Nephron (organoid): Measurements from ENCODE around the gene FAM50A.

ENCODE experiments used
- H3K27ac Mint-ChIP-seq, 3 experiments: 2 replicates each; pipeline ENCODE4 v1.8.0; 2020; ENCODE audit warnings: mixed read lengths in 3 of 3, mild to moderate bottlenecking in 2 of 3, moderate library complexity in 1 of 3
- H3K27me3 Mint-ChIP-seq: 2 replicates; pipeline ENCODE4 v1.8.0; 2021; ENCODE audit warnings: low read depth, mild to moderate bottlenecking, moderate library complexity, mixed read lengths
- H3K36me3 Mint-ChIP-seq: 2 replicates; pipeline ENCODE4 v1.8.0; 2020; ENCODE audit warnings: low read depth, mixed read lengths
- H3K4me1 Mint-ChIP-seq: 2 replicates; pipeline ENCODE4 v1.8.0; 2020; ENCODE audit warnings: mixed read lengths
- H3K4me3 Mint-ChIP-seq, 3 experiments: 2 replicates each; pipeline ENCODE4 v1.8.0; 2020; ENCODE audit warnings: mild to moderate bottlenecking in 3 of 3, mixed read lengths in 3 of 3, moderate library complexity in 2 of 3
- H3K9me3 Mint-ChIP-seq: 2 replicates; pipeline ENCODE4 v1.8.0; 2020; ENCODE audit warnings: mixed read lengths
- TF ChIP-seq, protein P1 (sequence below), 3 experiments: fragments of 200-600 bp; sonication (generic); IDR thresholded peaks; one replicate each; pipeline ENCODE4 v1.5.0; 2021; ENCODE audit warnings: antibody characterized with exemption in 3 of 3; ENCODE audit not compliant: unreplicated experiment in 3 of 3

Gene FAM50A

DNA sequence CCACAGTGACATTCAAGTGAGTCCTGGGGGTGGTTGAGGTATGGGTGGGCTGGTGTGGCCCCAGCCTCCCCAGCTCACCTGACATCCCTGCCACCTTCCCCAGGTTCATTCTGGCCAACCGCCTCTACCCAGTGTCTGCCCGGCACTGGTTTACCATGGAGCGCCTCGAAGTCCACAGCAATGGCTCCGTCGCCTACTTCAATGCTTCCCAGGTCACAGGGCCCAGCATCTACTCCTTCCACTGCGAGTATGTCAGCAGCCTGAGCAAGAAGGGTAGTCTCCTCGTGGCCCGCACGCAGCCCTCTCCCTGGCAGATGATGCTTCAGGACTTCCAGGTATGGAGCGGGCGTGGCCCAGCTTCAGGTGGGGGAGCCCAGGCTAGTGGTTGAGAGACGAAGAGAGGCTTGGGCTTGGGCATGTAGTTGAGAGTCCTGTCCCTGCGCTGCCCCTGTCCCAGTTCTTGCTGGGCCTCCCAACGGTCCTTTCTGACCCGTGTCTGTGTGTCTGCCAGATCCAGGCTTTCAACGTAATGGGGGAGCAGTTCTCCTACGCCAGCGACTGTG, 8.7 kb upstream of the FAM50A start:
- Mint-ChIP-seq H3K4me1 (peaks cover 17% of the 10 kb centered on the region), H3K9me3 (peaks cover 21% of the 10 kb centered on the region), H3K27me3 (no peaks in the 10 kb centered on the region), H3K4me3 (peak overlapping the region; percentile 10 to 80 (median 11)), H3K36me3 (peaks cover 45% of the 10 kb centered on the region), H3K27ac (peak overlapping the region in 1 of 3 experiments; percentile 20)
- TF ChIP-seq, protein P1, sequence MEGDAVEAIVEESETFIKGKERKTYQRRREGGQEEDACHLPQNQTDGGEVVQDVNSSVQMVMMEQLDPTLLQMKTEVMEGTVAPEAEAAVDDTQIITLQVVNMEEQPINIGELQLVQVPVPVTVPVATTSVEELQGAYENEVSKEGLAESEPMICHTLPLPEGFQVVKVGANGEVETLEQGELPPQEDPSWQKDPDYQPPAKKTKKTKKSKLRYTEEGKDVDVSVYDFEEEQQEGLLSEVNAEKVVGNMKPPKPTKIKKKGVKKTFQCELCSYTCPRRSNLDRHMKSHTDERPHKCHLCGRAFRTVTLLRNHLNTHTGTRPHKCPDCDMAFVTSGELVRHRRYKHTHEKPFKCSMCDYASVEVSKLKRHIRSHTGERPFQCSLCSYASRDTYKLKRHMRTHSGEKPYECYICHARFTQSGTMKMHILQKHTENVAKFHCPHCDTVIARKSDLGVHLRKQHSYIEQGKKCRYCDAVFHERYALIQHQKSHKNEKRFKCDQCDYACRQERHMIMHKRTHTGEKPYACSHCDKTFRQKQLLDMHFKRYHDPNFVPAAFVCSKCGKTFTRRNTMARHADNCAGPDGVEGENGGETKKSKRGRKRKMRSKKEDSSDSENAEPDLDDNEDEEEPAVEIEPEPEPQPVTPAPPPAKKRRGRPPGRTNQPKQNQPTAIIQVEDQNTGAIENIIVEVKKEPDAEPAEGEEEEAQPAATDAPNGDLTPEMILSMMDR (IDR thresholded peaks at IDR 0.05; ENCODE audit: unreplicated experiment in 3 of 3): no peak

DNA sequence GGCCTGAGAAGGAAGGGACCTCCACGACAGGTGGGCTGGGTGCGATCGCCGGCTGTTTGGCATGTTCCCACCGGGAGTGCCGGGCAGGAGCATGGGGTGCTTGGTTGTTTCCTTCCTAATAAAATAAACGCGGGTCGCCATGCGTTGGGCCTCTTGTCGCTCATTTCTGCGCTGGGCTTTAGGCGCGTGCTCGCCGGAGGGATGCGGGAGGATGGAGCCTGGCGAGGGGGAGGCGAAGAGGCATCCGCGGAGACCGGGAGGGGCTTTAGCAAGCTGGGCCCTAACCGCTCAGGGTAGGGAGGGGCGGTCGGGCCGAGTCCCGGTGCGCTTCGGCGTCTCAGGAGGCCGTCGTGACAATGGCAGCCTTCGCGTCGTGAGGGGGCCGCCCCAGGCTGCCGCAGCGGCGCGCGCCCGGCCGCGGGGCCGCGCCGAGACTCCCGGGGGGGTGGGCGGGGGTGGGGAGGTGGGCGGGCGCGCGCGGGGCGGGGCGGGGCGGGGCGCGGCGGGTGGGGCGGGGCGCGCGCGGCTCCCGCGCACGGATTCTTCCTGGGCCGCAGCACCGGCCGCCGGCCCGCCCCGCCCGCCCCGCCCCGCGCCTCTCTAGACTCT, 7.5 kb upstream of the FAM50A start:
- H3K27me3 Mint-ChIP-seq: no peaks in the 10 kb centered on the region
- peaks cover 11% of the 10 kb centered on the region for H3K4me1 Mint-ChIP-seq
- H3K4me3 Mint-ChIP-seq: peak overlapping the region; percentile 80 to 90 (median 83)
- peak overlapping the region; percentile 72 to 85 (median 84) for H3K27ac Mint-ChIP-seq
- H3K9me3 Mint-ChIP-seq: peaks cover 15% of the 10 kb centered on the region
- TF ChIP-seq, protein P1 (IDR thresholded peaks at IDR 0.05; ENCODE audit: unreplicated experiment in 3 of 3): no peak
- peaks cover 38% of the 10 kb centered on the region for H3K36me3 Mint-ChIP-seq

DNA sequence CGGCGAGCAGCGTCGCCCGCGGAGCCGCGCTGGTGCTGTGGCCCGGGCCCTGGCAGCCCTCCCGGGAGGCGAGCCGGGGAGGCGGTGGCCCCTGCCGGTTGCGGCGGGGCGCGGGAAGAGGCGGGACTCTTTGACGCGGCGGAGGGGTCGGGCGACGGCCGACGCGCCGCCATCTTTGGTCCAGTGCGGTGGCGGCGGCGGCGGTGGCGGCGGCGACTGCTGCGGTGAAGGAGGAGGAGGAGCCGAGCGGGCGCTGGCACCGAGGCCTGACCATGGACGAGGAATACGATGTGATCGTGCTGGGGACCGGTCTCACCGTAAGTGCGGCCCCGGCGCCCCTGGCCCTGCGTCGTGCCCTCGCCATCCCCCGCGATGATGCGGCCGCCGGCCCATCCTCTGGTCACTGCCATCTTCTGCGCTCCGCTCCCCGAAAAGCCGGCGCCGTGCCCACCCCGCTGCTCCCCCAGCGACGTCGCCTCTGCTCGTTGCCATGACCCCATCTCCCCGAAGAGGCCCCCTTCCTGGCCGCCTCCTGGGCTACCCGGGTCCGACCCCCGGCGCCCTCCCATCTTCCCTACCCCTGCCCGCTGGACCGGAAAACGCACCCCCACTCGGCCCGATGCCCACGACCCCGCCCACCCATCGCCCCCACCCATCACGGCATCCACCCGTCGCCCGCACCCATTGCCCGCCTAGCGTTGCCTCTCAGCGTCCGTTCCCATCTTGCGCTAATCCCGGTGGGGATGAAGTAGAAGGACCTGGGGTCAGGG, 6.8 kb upstream of the FAM50A start, which contains the start of gene GDI1:
GDI1 (plus strand) TSS at position 172 of the 770 bp plus-strand sequence; CDS start at position 273, 101 bp downstream.
- Mint-ChIP-seq H3K9me3 (peaks cover 15% of the 10 kb centered on the region), H3K27me3 (no peaks in the 10 kb centered on the region), H3K4me3 (peak within 1 kb of the TSS; percentile 92 to 95 (median 94)), H3K27ac (peak within 1 kb of the TSS; percentile 84 to 92 (median 85)), H3K36me3 (peaks cover 41% of the 10 kb centered on the region), H3K4me1 (peaks cover 11% of the 10 kb centered on the region)
- TF ChIP-seq, protein P1 (IDR thresholded peaks at IDR 0.05; ENCODE audit: unreplicated experiment in 3 of 3): no peak

DNA sequence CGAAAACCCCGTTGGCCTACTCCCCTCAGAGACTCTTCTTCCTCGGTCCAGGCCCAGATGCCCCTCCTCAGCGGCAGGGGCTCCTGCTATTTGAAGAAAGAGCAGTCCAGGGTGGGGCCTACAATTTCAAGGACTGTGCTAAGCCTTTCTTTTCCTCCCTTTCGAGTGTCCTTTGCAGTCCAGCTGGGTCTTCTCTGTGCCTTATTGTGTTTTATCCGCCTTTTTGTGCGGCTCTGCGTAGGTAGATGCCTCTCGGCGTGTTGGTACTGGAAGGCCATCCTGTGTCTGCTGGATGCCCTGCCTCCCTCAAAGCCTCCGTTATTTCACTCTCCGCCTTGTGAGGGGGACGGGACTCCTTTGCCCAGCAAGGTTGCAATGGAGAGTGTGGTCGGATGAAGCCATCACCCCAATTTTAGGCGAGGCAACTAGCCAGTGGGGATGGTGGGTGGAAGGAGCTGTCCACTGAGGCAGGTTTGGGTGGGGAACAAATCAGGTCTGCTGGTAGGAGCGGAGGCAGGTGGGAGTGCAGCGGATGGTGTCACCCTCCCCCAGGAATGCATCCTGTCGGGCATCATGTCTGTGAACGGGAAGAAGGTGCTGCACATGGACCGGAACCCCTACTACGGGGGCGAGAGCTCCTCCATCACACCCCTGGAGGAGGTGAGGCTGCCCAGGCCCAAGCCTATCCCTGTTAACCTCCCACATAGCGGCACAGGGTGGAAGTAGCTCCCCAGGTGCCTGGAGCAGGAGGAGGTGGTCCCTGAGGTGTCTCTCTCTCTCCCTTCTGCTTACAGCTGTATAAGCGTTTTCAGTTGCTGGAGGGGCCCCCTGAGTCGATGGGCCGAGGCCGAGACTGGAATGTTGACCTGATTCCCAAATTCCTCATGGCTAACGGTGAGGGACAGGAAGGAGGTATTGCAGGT, 5.7 kb upstream of the FAM50A start:
- Mint-ChIP-seq H3K9me3 (peaks cover 15% of the 10 kb centered on the region), H3K4me1 (peaks cover 11% of the 10 kb centered on the region), H3K27me3 (no peaks in the 10 kb centered on the region)

DNA sequence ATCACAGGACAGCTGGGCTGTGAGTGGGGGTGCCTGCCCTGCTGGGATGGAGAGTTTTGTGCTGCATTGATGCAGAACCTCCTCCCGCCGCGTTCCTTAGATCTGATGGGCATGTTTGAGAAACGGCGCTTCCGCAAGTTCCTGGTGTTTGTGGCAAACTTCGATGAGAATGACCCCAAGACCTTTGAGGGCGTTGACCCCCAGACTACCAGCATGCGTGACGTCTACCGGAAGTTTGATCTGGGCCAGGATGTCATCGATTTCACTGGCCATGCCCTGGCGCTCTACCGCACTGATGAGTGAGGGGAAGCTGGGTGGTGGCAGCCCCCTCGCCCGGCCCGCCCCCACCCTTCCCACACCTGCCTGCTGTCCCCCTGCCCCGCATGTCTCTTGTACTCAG, 4.1 kb upstream of the FAM50A start:
- peaks cover 15% of the 10 kb centered on the region for H3K9me3 Mint-ChIP-seq
- H3K27ac Mint-ChIP-seq: no peak overlapping the region
- H3K4me3 Mint-ChIP-seq: peak overlapping the region; percentile 41 to 57 (median 47)
- TF ChIP-seq, protein P1 (IDR thresholded peaks at IDR 0.05; ENCODE audit: unreplicated experiment in 3 of 3): no peak
- H3K36me3 Mint-ChIP-seq: peaks cover 27% of the 10 kb centered on the region
- peaks cover 11% of the 10 kb centered on the region for H3K4me1 Mint-ChIP-seq
- no peaks in the 10 kb centered on the region for H3K27me3 Mint-ChIP-seq

More for the DNA sequence above, 5.7 kb upstream of the FAM50A start:
- peak overlapping the region; percentile 92 to 95 (median 94) for H3K4me3 Mint-ChIP-seq
- TF ChIP-seq, protein P1 (IDR thresholded peaks at IDR 0.05; ENCODE audit: unreplicated experiment in 3 of 3): no peak
- peak overlapping the region; percentile 84 to 92 (median 85) for H3K27ac Mint-ChIP-seq
- H3K36me3 Mint-ChIP-seq: peaks cover 39% of the 10 kb centered on the region
